Measurements from ENCODE around the gene CST8.

The CST8 gene

GRCh38 chr20:23526850-23527249, 35.9 kb downstream of the CST8 start:
- DNase-seq = no peak

- DNase-seq = no peak
These were observed 38.0 kb downstream of the CST8 start for GRCh38 chr20:23528867-23529431.

GRCh38 chr20:23530937-23531567, 40.1 kb downstream of the CST8 start:
- no peak for DNase-seq

GRCh38 chr20:23532533-23532932, 41.6 kb downstream of the CST8 start:
- no peak for DNase-seq

GRCh38 chr20:23533161-23533560, 42.2 kb downstream of the CST8 start:
- DNase-seq = no peak

- DNase-seq = no peak
These were observed 44.1 kb downstream of the CST8 start for GRCh38 chr20:23534801-23535593.

- DNase-seq = no peak
These were observed 45.5 kb downstream of the CST8 start for GRCh38 chr20:23536328-23536974.

- no peak for DNase-seq
These were observed 46.1 kb downstream of the CST8 start for GRCh38 chr20:23537030-23537429.

GRCh38 chr20:23540624-23541023, 49.7 kb downstream of the CST8 start:
- no peak for DNase-seq

- DNase-seq = no peak
These were observed 50.4 kb downstream of the CST8 start for GRCh38 chr20:23541330-23541729.

GRCh38 chr20:23541776-23542175, 50.9 kb downstream of the CST8 start:
- DNase-seq = no peak

GRCh38 chr20:23542801-23543200, 51.9 kb downstream of the CST8 start:
- DNase-seq = no peak

- DNase-seq = no peak
These were observed 53.2 kb downstream of the CST8 start for GRCh38 chr20:23544133-23544532.

All from activated CD4-positive, CD25-positive, alpha-beta regulatory T cell treated with anti-CD3 and anti-CD28 coated beads, Interleukin-2, amount 50 U/mL, for 72 hours (primary cell).